Activated CD4-positive, alpha-beta T cell treated with anti-CD3 and anti-CD28 coated beads, Interleukin-2, Interleukin-6, amounts not matched to agents 100 ng/mL and 50 ng/mL, durations not matched to agents 16 hours and 8 hours (primary cell): ENCODE data around the gene ZNF260.

Experiments used
- DNase-seq: peaks from one replicate; pipeline ENCODE4 v3.0.0-alpha.2; 2020

ZNF260 gene

GRCh38 chr19:36489118-36489919 lies 38.8 kb downstream of the ZNF260 start, which contains the start of gene ZNF566:
ZNF566 (minus strand) TSS chr19:36489561; CDS start chr19:36476557, 13,004 bp downstream.
- DNase-seq = peak; percentile 95

GRCh38 chr19:36488846-36489117 lies 39.3 kb downstream of the ZNF260 start:
- DNase-seq = no peak

GRCh38 chr19:36488118-36488845 lies 39.8 kb downstream of the ZNF260 start:
- no peak for DNase-seq

- no peak for DNase-seq
Measured at GRCh38 chr19:36483653-36484052, 44.4 kb downstream of the ZNF260 start.

- DNase-seq = no peak
Measured at GRCh38 chr19:36482876-36483275, 45.2 kb downstream of the ZNF260 start.
